SK-N-MC (cell line): ENCODE results near the gene RHEB.

Experiments
- EZH2 ChIP-seq: fragments of 200-600 bp; sonication (generic); IDR thresholded peaks from one replicate; pipeline ENCODE4 v1.6.1; 2017; ENCODE audit warnings: antibody characterized with exemption
- POLR2AphosphoS5 ChIP-seq: IDR thresholded peaks from 2 replicates; pipeline ENCODE4 v1.6.1; 2012; ENCODE audit warnings: mild to moderate bottlenecking, low read depth, low read length, borderline replicate concordance

DNA sequence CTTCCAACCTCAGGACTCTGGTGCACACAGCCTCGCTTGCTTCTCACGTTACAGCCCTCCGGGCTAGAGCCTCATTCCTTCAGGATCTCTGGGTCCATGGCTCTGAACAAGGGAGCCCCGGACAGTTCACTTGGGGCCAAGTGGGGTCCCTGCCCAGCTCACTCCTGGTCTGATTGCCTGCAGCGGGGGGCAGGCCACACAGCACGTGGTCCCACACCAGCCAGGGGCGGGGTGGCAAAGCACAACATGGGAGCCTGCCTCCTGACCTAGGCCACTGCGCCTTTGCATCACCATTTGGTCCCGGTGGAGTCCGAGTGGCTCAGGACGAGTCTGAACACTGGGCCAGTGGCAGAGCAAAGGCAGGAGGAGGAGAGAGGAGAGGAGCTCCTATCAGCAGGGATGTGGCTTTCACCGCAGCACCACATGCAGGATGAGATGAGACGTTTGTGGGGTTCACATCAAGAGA, 66.3 kb downstream of the RHEB start:
- TF ChIP-seq EZH2: no peak
- TF ChIP-seq POLR2AphosphoS5: no peak
